Measurements from ENCODE around the gene COMMD1. TPM values are rescaled to one million over a fixed set of nuclear protein-coding genes. Genes with fewer than 3 reads are reported as not detected.

Gene COMMD1
- total and polyA plus RNA-seq, 7 donors: 33.6 to 67.3 (median 49.1) TPM

DNA sequence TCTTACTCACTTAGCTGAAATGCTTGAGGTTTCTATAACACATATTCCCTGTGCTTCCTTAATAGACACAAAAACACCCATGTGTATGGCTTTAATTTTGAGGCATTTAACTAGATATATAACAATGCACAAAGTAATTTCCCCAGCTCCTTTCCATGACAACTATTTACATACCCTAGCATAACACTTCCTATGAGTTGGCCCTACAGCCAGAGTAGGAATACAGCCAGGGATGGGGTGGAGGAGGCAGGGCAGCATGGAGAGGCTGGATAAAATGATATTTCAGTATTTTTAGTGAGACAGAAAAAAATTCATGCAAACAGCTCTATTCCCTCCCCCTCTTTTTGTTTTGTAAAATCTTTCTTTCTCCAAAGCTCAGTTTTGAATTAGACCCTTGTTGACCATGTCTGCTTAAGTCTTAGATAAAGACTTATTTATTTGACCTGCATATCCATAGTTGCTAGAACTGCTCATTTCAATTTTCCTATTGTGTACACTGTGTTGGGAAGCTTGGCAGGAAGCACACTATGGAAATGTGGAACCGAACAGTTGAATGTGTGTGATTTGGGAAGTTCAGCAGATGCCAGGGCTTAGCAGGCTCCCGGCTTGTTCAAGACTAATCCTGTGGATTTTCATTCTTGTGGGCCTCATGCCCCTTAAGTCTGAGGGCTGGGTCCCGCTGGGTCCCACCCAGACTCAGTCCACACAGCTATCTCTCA is 279.2 kb downstream of the COMMD1 start:
- TF ChIP-seq, protein P1, sequence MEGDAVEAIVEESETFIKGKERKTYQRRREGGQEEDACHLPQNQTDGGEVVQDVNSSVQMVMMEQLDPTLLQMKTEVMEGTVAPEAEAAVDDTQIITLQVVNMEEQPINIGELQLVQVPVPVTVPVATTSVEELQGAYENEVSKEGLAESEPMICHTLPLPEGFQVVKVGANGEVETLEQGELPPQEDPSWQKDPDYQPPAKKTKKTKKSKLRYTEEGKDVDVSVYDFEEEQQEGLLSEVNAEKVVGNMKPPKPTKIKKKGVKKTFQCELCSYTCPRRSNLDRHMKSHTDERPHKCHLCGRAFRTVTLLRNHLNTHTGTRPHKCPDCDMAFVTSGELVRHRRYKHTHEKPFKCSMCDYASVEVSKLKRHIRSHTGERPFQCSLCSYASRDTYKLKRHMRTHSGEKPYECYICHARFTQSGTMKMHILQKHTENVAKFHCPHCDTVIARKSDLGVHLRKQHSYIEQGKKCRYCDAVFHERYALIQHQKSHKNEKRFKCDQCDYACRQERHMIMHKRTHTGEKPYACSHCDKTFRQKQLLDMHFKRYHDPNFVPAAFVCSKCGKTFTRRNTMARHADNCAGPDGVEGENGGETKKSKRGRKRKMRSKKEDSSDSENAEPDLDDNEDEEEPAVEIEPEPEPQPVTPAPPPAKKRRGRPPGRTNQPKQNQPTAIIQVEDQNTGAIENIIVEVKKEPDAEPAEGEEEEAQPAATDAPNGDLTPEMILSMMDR (IDR thresholded peaks at IDR 0.05): no peak
- ATAC-seq: no peak
- no peaks in the 10 kb centered on the region for H3K27me3 ChIP-seq (ENCODE audit: insufficient read depth in 3 of 3, low read length in 2 of 3)
- 41 to 67% (median 52%) methylated on average over 3 of the region's 3 CpGs for WGBS, 3 donors
- intact Hi-C loops (cut with DNase I): no loop called here
- H3K27ac ChIP-seq: no peak overlapping the region
- no peak overlapping the region for H3K4me3 ChIP-seq
- DNase-seq: no peak
- no peaks in the 10 kb centered on the region for H3K36me3 ChIP-seq (ENCODE audit: insufficient read depth in 1 of 2, low read depth in 1 of 2)
- H3K4me1 ChIP-seq: peaks cover 3% of the 10 kb centered on the region
- no peaks in the 10 kb centered on the region for H3K9me3 ChIP-seq

Other genes starting within 250 kb of the COMMD1 start
- 1 to 10 TPM; 1.2 to 3.3 (median 2.2) TPM for gene FAM161A, start 51.6 kb upstream of the COMMD1 start, total RNA-seq
- gene FAM161A, start 51.6 kb upstream of the COMMD1 start, polyA plus RNA-seq: 1 to 10 TPM in 2 of 3 donors, under 1 TPM in 1; 0.72 to 2.3 (median 1.2) TPM
- 100 to 1,000 TPM; 124 to 154 (median 132) TPM for gene CCT4, start 17.0 kb upstream of the COMMD1 start, total RNA-seq
- gene CCT4, start 17.0 kb upstream of the COMMD1 start, polyA plus RNA-seq: 100 to 1,000 TPM in 2 of 3 donors, 10 to 100 TPM in 1; 88.7 to 191 (median 128) TPM

Measured in psoas muscle (tissue), 8 donors.